Measurements from ENCODE around the gene HSPG2. TPM values are rescaled to one million over a fixed set of nuclear protein-coding genes. Genes with fewer than 3 reads are reported as not detected.

The HSPG2 gene
- total RNA-seq, 2 experiments from 2014 or later, result 1.6 to 4.7 TPM

GRCh38 chr1:21931171-21932093 lies 5.7 kb downstream of the HSPG2 start:
- no peaks in the 10 kb centered on the region for H3K9me2 ChIP-seq (ENCODE audit: insufficient read depth, low read length)
- H2AFZ ChIP-seq (ENCODE audit: low read length), result no peak overlapping the region
- CTCF ChIA-PET (ENCODE audit: unreplicated experiment), result no interaction called here

GRCh38 chr1:21930629-21931170 lies 6.4 kb downstream of the HSPG2 start:
- BruUV-seq (replicated peaks), result no TSS peak
- H2AFZ ChIP-seq (ENCODE audit: low read length), result no peak overlapping the region
- H3K4me3 ChIP-seq (ENCODE audit: low read depth, low read length, poor library complexity, severe bottlenecking), result no peak overlapping the region
- ChIA-PET POLR2A (no interaction called here), CTCF (ENCODE audit: unreplicated experiment) (no interaction called here)
- no peak for DNase-seq (ENCODE audit: low spot score)
- no peak overlapping the region for H3K4me2 ChIP-seq (ENCODE audit: low read length)
- no peaks in the 10 kb centered on the region for H4K20me1 ChIP-seq (ENCODE audit: insufficient read depth, low read length)
- intact Hi-C loops (cut with micrococcal nuclease; ENCODE audit: unreplicated experiment), result no loop called here
- no peaks in the 10 kb centered on the region for H3K36me3 ChIP-seq (ENCODE audit: insufficient read depth, low read length)
- no peaks in the 10 kb centered on the region for H3K9me3 ChIP-seq (ENCODE audit: low read length)
- no peak for TF ChIP-seq CTCF (conservative IDR thresholded peaks at IDR 0.05; ENCODE audit: low read length)
- no peak for TF ChIP-seq EZH2phosphoT487 (IDR thresholded peaks at IDR 0.05; ENCODE audit: borderline replicate concordance, low read depth, low read length)
- H3K4me1 ChIP-seq (ENCODE audit: insufficient read depth, low read length, poor library complexity, severe bottlenecking), result no peaks in the 10 kb centered on the region
- no peaks in the 10 kb centered on the region for H3K9me2 ChIP-seq (ENCODE audit: insufficient read depth, low read length)
- no peaks in the 10 kb centered on the region for H3K79me2 ChIP-seq (ENCODE audit: insufficient read depth, low read depth, low read length)
- no peak overlapping the region for H3K27ac ChIP-seq (ENCODE audit: low read depth, low read length, poor library complexity, severe bottlenecking)

More at GRCh38 chr1:21931171-21932093, 5.7 kb downstream of the HSPG2 start:
- BruUV-seq (replicated peaks), result no TSS peak
- Histone ChIP-seq H3K4me3 (ENCODE audit: low read depth, low read length, poor library complexity, severe bottlenecking) (no peak overlapping the region), H3K4me2 (ENCODE audit: low read length) (no peak overlapping the region), H3K9me3 (ENCODE audit: low read length) (no peaks in the 10 kb centered on the region), H3K4me1 (ENCODE audit: insufficient read depth, low read length, poor library complexity, severe bottlenecking) (no peaks in the 10 kb centered on the region), H3K36me3 (ENCODE audit: insufficient read depth, low read length) (no peaks in the 10 kb centered on the region), H3K27ac (ENCODE audit: low read depth, low read length, poor library complexity, severe bottlenecking) (no peak overlapping the region), H4K20me1 (ENCODE audit: insufficient read depth, low read length) (no peaks in the 10 kb centered on the region), H3K79me2 (ENCODE audit: insufficient read depth, low read depth, low read length) (no peaks in the 10 kb centered on the region)
- POLR2A ChIA-PET, result no interaction called here
- TF ChIP-seq EZH2phosphoT487 (IDR thresholded peaks at IDR 0.05; ENCODE audit: borderline replicate concordance, low read depth, low read length), result no peak
- TF ChIP-seq CTCF (conservative IDR thresholded peaks at IDR 0.05; ENCODE audit: low read length), result no peak
- DNase-seq (ENCODE audit: low spot score), result no peak
- intact Hi-C loops (cut with micrococcal nuclease; ENCODE audit: unreplicated experiment), result no loop called here

- Histone ChIP-seq H3K4me3 (ENCODE audit: low read depth, low read length, poor library complexity, severe bottlenecking) (no peak overlapping the region), H2AFZ (ENCODE audit: low read length) (no peak overlapping the region), H3K36me3 (ENCODE audit: insufficient read depth, low read length) (no peaks in the 10 kb centered on the region), H3K79me2 (ENCODE audit: insufficient read depth, low read depth, low read length) (no peaks in the 10 kb centered on the region), H3K9me3 (ENCODE audit: low read length) (no peaks in the 10 kb centered on the region), H4K20me1 (ENCODE audit: insufficient read depth, low read length) (no peaks in the 10 kb centered on the region), H3K4me2 (ENCODE audit: low read length) (no peak overlapping the region), H3K27ac (ENCODE audit: low read depth, low read length, poor library complexity, severe bottlenecking) (no peak overlapping the region), H3K4me1 (ENCODE audit: insufficient read depth, low read length, poor library complexity, severe bottlenecking) (no peaks in the 10 kb centered on the region), H3K9me2 (ENCODE audit: insufficient read depth, low read length) (no peaks in the 10 kb centered on the region)
- no peak for DNase-seq (ENCODE audit: low spot score)
- BruUV-seq (replicated peaks), result no TSS peak
- intact Hi-C loops (cut with micrococcal nuclease; ENCODE audit: unreplicated experiment), result no loop called here
- POLR2A ChIA-PET, result no interaction called here
- CTCF ChIA-PET (ENCODE audit: unreplicated experiment), result no interaction called here
- TF ChIP-seq EZH2phosphoT487 (IDR thresholded peaks at IDR 0.05; ENCODE audit: borderline replicate concordance, low read depth, low read length), result no peak
- TF ChIP-seq CTCF (conservative IDR thresholded peaks at IDR 0.05; ENCODE audit: low read length), result no peak
These were observed 7.0 kb downstream of the HSPG2 start for GRCh38 chr1:21930080-21930571.
